HG03521 (cell line): Measurements from ENCODE around the gene SORCS3.

Source experiments
- ATAC-seq: cut with Tn5 transposase; IDR thresholded peaks from one replicate; pipeline ENCODE4 v1.9.1; 2021; ENCODE audit warnings: mild to moderate bottlenecking, moderate library complexity; ENCODE audit not compliant: unreplicated experiment

Gene SORCS3

GRCh38 chr10:104908581-104908980 lies 267.5 kb downstream of the SORCS3 start:
- ATAC-seq = no peak

- no peak for ATAC-seq
Observed at GRCh38 chr10:104910712-104911111, 269.6 kb downstream of the SORCS3 start.

GRCh38 chr10:104913390-104913789 lies 272.3 kb downstream of the SORCS3 start:
- no peak for ATAC-seq

- ATAC-seq = no peak
Observed at GRCh38 chr10:104920476-104920875, 279.4 kb downstream of the SORCS3 start.

GRCh38 chr10:104921763-104922162 lies 280.7 kb downstream of the SORCS3 start:
- no peak for ATAC-seq

- no peak for ATAC-seq
Observed at GRCh38 chr10:104922810-104923209, 281.7 kb downstream of the SORCS3 start.

- ATAC-seq = no peak
Observed at GRCh38 chr10:104923501-104923900, 282.4 kb downstream of the SORCS3 start.

- no peak for ATAC-seq
Observed at GRCh38 chr10:104924101-104924795, 283.2 kb downstream of the SORCS3 start.

GRCh38 chr10:104925232-104925851 lies 284.3 kb downstream of the SORCS3 start:
- ATAC-seq = no peak

- ATAC-seq = no peak
Observed at GRCh38 chr10:104928734-104929133, 287.6 kb downstream of the SORCS3 start.

- ATAC-seq = no peak
Observed at GRCh38 chr10:104931612-104932134, 290.6 kb downstream of the SORCS3 start.

- ATAC-seq = no peak
Observed at GRCh38 chr10:104935656-104936055, 294.6 kb downstream of the SORCS3 start.

GRCh38 chr10:104937567-104937966 lies 296.5 kb downstream of the SORCS3 start:
- ATAC-seq = no peak

- no peak for ATAC-seq
Observed at GRCh38 chr10:104938031-104938430, 296.9 kb downstream of the SORCS3 start.

GRCh38 chr10:104941662-104942061 lies 300.6 kb downstream of the SORCS3 start:
- no peak for ATAC-seq

- no peak for ATAC-seq
Observed at GRCh38 chr10:104947314-104947713, 306.2 kb downstream of the SORCS3 start.

- ATAC-seq = no peak
Observed at GRCh38 chr10:104957178-104957841, 316.2 kb downstream of the SORCS3 start.

- no peak for ATAC-seq
Observed at GRCh38 chr10:104966563-104967297, 325.6 kb downstream of the SORCS3 start.

- ATAC-seq = no peak
Observed at GRCh38 chr10:104980368-104980767, 339.3 kb downstream of the SORCS3 start.

- ATAC-seq = no peak
Observed at GRCh38 chr10:104981995-104982394, 340.9 kb downstream of the SORCS3 start.

GRCh38 chr10:104988686-104989085 lies 347.6 kb downstream of the SORCS3 start:
- no peak for ATAC-seq
